IMR-90 (cell line): ENCODE data around the gene RAB4B. TPM values are rescaled to one million over a fixed set of nuclear protein-coding genes. Genes with fewer than 3 reads are reported as not detected.

Experiments used
- ATAC-seq: fragments of 200-7000 bp; cut with Tn5 transposase; 2 replicates; pipeline ENCODE4 v1.9.1; 2020; ENCODE audit warnings: low read depth, mild to moderate bottlenecking, moderate library complexity
- BruUV-seq: library from RNA; stranded (reverse); fragments of 400-500 nt; replicated peaks from 2 replicates; lab custom pipeline; 2021; lab: Mats Ljungman, UMichigan
- CTCF ChIA-PET: fragments of 300-600 bp; formaldehyde crosslinking; extraction: SDS; loops from one replicate; lab custom pipeline; 2021; ENCODE audit warnings: antibody characterized with exemption; lab: Yijun Ruan, JAX
- POLR2A ChIA-PET: fragments of 300-600 bp; sonication (Branson Sonifier 250); formaldehyde crosslinking; loops from one replicate; lab custom pipeline; 2022; ENCODE audit warnings: antibody characterized with exemption; ENCODE audit not compliant: unreplicated experiment; lab: Charles Lee
- DNase-seq: peaks from one replicate; pipeline ENCODE4 v3.0.0; 2013
- H2AFZ ChIP-seq: replicated peaks from 2 replicates; pipeline ENCODE3; 2013; ENCODE audit warnings: low read length, mild to moderate bottlenecking; ENCODE audit not compliant: poor library complexity
- H2AK5ac ChIP-seq: 2 replicates; pipeline ENCODE4 v1.6.1; 2013; ENCODE audit warnings: low read depth, low read length, inconsistent platforms
- H2AK9ac ChIP-seq: replicated peaks from 2 replicates; pipeline ENCODE3; 2013; ENCODE audit warnings: mild to moderate bottlenecking, low read depth, low read length, moderate library complexity; ENCODE audit not compliant: poor library complexity
- H2BK120ac ChIP-seq: 2 replicates; pipeline ENCODE4 v1.6.1; 2013; ENCODE audit warnings: low read depth, low read length, inconsistent platforms
- H2BK15ac ChIP-seq: 3 replicates; pipeline ENCODE4 v1.6.1; 2013; ENCODE audit warnings: low read depth, low read length, inconsistent platforms
- H2BK20ac ChIP-seq: 2 replicates; pipeline ENCODE4 v1.6.1; 2013; ENCODE audit warnings: low read depth, mild to moderate bottlenecking, inconsistent platforms, low read length, moderate library complexity
- H2BK5ac ChIP-seq: 2 replicates; pipeline ENCODE4 v1.6.1; 2013; ENCODE audit warnings: mild to moderate bottlenecking, low read depth, low read length, inconsistent platforms; ENCODE audit not compliant: poor library complexity, severe bottlenecking
- H3K14ac ChIP-seq: replicated peaks from 2 replicates; pipeline ENCODE4 v1.6.1; 2013; ENCODE audit warnings: low read depth, low read length, inconsistent platforms
- H3K18ac ChIP-seq: 2 replicates; pipeline ENCODE4 v1.6.1; 2013; ENCODE audit warnings: low read depth, low read length, control low read depth
- H3K23ac ChIP-seq: 2 replicates; pipeline ENCODE4 v1.6.1; 2013; ENCODE audit warnings: low read depth, low read length, inconsistent platforms
- H3K27ac ChIP-seq: 2 replicates; pipeline ENCODE4 v1.5.1; 2013; ENCODE audit warnings: mild to moderate bottlenecking, control low read depth, low read length; ENCODE audit not compliant: insufficient read depth
- H3K27me3 ChIP-seq: 2 replicates; pipeline ENCODE4 v1.6.1; 2013; ENCODE audit warnings: low read length; ENCODE audit not compliant: control insufficient read depth, insufficient read depth
- H3K36me3 ChIP-seq: 2 replicates; pipeline ENCODE4 v1.6.1; 2013; ENCODE audit warnings: low read length, mixed read lengths; ENCODE audit not compliant: control insufficient read depth, insufficient read depth
- H3K4ac ChIP-seq: 2 replicates; pipeline ENCODE4 v1.6.1; 2013; ENCODE audit warnings: low read depth, low read length, inconsistent platforms
- H3K4me1 ChIP-seq: 2 replicates; pipeline ENCODE4 v1.6.1; 2013; ENCODE audit warnings: low read length, mixed read lengths; ENCODE audit not compliant: control insufficient read depth, insufficient read depth
- H3K4me2 ChIP-seq: 2 replicates; pipeline ENCODE4 v1.6.1; 2013; ENCODE audit warnings: low read depth, mild to moderate bottlenecking, control low read depth, low read length, moderate library complexity
- H3K4me3 ChIP-seq: 2 replicates; pipeline ENCODE4 v1.5.1; 2013; ENCODE audit warnings: low read depth, mild to moderate bottlenecking, control low read depth, low read length, moderate library complexity; ENCODE audit not compliant: insufficient read depth
- H3K56ac ChIP-seq: 2 replicates; pipeline ENCODE4 v1.6.1; 2013; ENCODE audit warnings: low read length, inconsistent platforms; ENCODE audit not compliant: insufficient read depth; ENCODE audit errors: extremely low read depth
- H3K79me1 ChIP-seq, 2 experiments: 2 replicates each; pipeline ENCODE4 v1.6.1; 2013; ENCODE audit warnings: low read length in 2 of 2, inconsistent platforms in 1 of 2, low read depth in 1 of 2
- H3K9ac ChIP-seq: 2 replicates; pipeline ENCODE4 v1.6.1; 2013; ENCODE audit warnings: low read depth, low read length, control low read depth
- H3K9me1 ChIP-seq: 2 replicates; pipeline ENCODE4 v1.6.1; 2013; ENCODE audit warnings: low read length, inconsistent platforms; ENCODE audit not compliant: insufficient read depth
- H3K9me3 ChIP-seq: 2 replicates; pipeline ENCODE4 v1.6.1; 2013; ENCODE audit warnings: low read length; ENCODE audit not compliant: control insufficient read depth, insufficient read depth
- H4K20me1 ChIP-seq: 2 replicates; pipeline ENCODE4 v1.6.1; 2013; ENCODE audit warnings: low read length, inconsistent platforms; ENCODE audit not compliant: insufficient read depth
- H4K5ac ChIP-seq: 2 replicates; pipeline ENCODE4 v1.6.1; 2013; ENCODE audit warnings: mild to moderate bottlenecking, low read depth, low read length, control low read depth
- H4K8ac ChIP-seq, 2 experiments: 2 replicates each; pipeline ENCODE4 v1.6.1; 2013; ENCODE audit warnings: low read depth in 2 of 2, low read length in 2 of 2, control low read depth in 1 of 2, inconsistent platforms in 1 of 2
- H4K91ac ChIP-seq: 2 replicates; pipeline ENCODE4 v1.6.1; 2013; ENCODE audit warnings: low read depth, low read length, inconsistent platforms; ENCODE audit not compliant: insufficient read depth
- BHLHE40 ChIP-seq: fragments of 150-350 bp; IDR thresholded peaks from 2 replicates; pipeline ENCODE4 v1.6.1; 2016; ENCODE audit warnings: mild to moderate bottlenecking, low read depth, low read length
- MAZ ChIP-seq: IDR thresholded peaks from 2 replicates; pipeline ENCODE4 v1.6.1; 2012; ENCODE audit warnings: low read depth, mild to moderate bottlenecking, low read length, improper control_type of control experiment, moderate library complexity, borderline replicate concordance
- POLR2A ChIP-seq: IDR thresholded peaks from 2 replicates; pipeline ENCODE4 v1.6.1; 2012; ENCODE audit warnings: mild to moderate bottlenecking, low read depth, low read length
- WGBS, 2 experiments: methylation state at CpG; one replicate each; pipeline versions ENCODE4 v1.1.5 to v1.1.7; 2013; ENCODE audit warnings: missing lambda C conversion rate in 2 of 2; ENCODE audit not compliant: insufficient read length in 1 of 2; ENCODE audit errors: extremely low coverage in 2 of 2; 5-methylcytosine and 5-hydroxymethylcytosine counted together
- dilution Hi-C: fragments of 300-500 bp; cut with HindIII; formaldehyde crosslinking; loops from one replicate; pipeline ENCODE4 v1.14.3; 2018; ENCODE audit warnings: low sequenced_read_pairs; ENCODE audit not compliant: unreplicated experiment
- in situ Hi-C: fragments of 300-500 bp; cut with MboI; formaldehyde crosslinking; loops from 3 replicates; pipeline ENCODE4 v1.14.3; 2019; ENCODE audit warnings: low sequenced_read_pairs, inconsistent platforms, mixed read lengths
- intact Hi-C: fragments of 100-400 bp; cut with micrococcal nuclease; formaldehyde crosslinking; loops from 2 replicates; pipeline ENCODE4 v1.10.0; 2022
- polyA plus RNA-seq, 3 experiments: library from polyadenylated mRNA; depleted of rRNA; stranded (reverse); fragments of >200 nt; gene quantifications; 2 replicates each; pipeline ENCODE4 v1.2.3, GENCODE V29; 2012; ENCODE audit warnings: low replicate concordance in 1 of 3
- total RNA-seq: library from RNA; depleted of rRNA; stranded (reverse); fragments of >200 nt; gene quantifications from 2 replicates; pipeline ENCODE4 v1.2.3, GENCODE V29; 2012

RAB4B gene
- total and polyA plus RNA-seq, 2 of the 4 experiments (the other 2 are of a cell fraction): 7.9 to 21.4 TPM

- Histone ChIP-seq H2BK15ac (no peak overlapping the region), H4K20me1 (peaks cover 15% of the 10 kb centered on the region), H3K9me1 (no peaks in the 10 kb centered on the region), H4K91ac (no peak overlapping the region), H4K5ac (no peak overlapping the region), H2AFZ (no peak overlapping the region), H2AK9ac (no peak overlapping the region), H2BK20ac (no peak overlapping the region), H3K79me1 (peaks cover 14 to 26% of the 10 kb centered on the region in 2 experiments), H3K4me2 (no peak overlapping the region), H3K18ac (no peak overlapping the region; the same call in 1 of the 2 replicates), H3K56ac (no peak overlapping the region), H3K4me3 (no peak overlapping the region), H2BK120ac (no peak overlapping the region), H3K9ac (no peak overlapping the region), H3K23ac (peak overlapping the region; percentile 65; the same call in 1 of the 2 replicates), H3K27me3 (no peaks in the 10 kb centered on the region), H4K8ac (no peak overlapping the region), H3K4me1 (peaks cover 8% of the 10 kb centered on the region), H3K9me3 (no peaks in the 10 kb centered on the region), H3K14ac (peak overlapping the region; percentile 29; the same call in 1 of the 2 replicates), H2AK5ac (no peak overlapping the region), H3K4ac (peak overlapping the region; percentile 22; the same call in 1 of the 2 replicates), H3K36me3 (peaks cover 17% of the 10 kb centered on the region; the same call in 1 of the 2 replicates), H2BK5ac (no peak overlapping the region), H3K27ac (no peak overlapping the region)
- ATAC-seq (no peak), DNase-seq (no peak)
- ChIA-PET CTCF (no interaction called here), POLR2A (no interaction called here)
- WGBS, 2 experiments: no CpG with 5 or more reads among the region's 4 CpGs
- dilution Hi-C loops (no loop called here), in situ Hi-C loops (no loop called here), intact Hi-C loops (no loop called here)
- BruUV-seq: no TSS peak
- TF ChIP-seq MAZ: no peak
- TF ChIP-seq POLR2A: no peak
- TF ChIP-seq BHLHE40: no peak
Measured at GRCh38 chr19:40813182-40813581, 35.1 kb downstream of the RAB4B start.
